ENCODE data around the gene TRAF1. TPM values are rescaled to one million over a fixed set of nuclear protein-coding genes. Genes with fewer than 3 reads are reported as not detected.

TRAF1 gene
- total RNA-seq, 4 donors from 2014 or later, result 2.2 to 7.2 (median 4.3) TPM

- in situ Hi-C loops (cut with MboI; ENCODE audit: low pct_ligation_motif_present in 1 of 4, low pct_unique_long_range_greater_than_20kb in 1 of 4, low sequenced_read_pairs in 3 of 4) (no loop called here), intact Hi-C loops (cut with DNase I; ENCODE audit: low total_unique reads) (no loop called here)
- DNase-seq, result no peak
- no peak overlapping the region for H3K4me3 ChIP-seq
- peaks cover 0 to 6% (median 0%) of the 10 kb centered on the region in 4 donors for H3K36me3 ChIP-seq
- H3K27me3 ChIP-seq, result no peaks in the 10 kb centered on the region
- peaks cover 0 to 11% (median 2%) of the 10 kb centered on the region in 4 donors for H3K4me1 ChIP-seq
- 83 to 98% methylated on average over 1 to 7 of the region's 7 CpGs for WGBS, 2 donors (ENCODE audit: low coverage in 1 of 2)
- no peak overlapping the region for H3K27ac ChIP-seq
- TF ChIP-seq POLR2AphosphoS5 (IDR thresholded peaks at IDR 0.05) (no peak), EP300 (IDR thresholded peaks at IDR 0.05; ENCODE audit: low read depth) (no peak), CTCF (IDR thresholded peaks at IDR 0.05) (no peak), POLR2A (IDR thresholded peaks at IDR 0.05) (no peak)
- H3K9me3 ChIP-seq, result no peaks in the 10 kb centered on the region
Observed at GRCh38 chr9:120855827-120856670, 70.5 kb downstream of the TRAF1 start.

- Histone ChIP-seq H3K9me3 (no peaks in the 10 kb centered on the region), H3K27ac (no peak overlapping the region), H3K36me3 (peaks cover 0 to 1% (median 0%) of the 10 kb centered on the region in 4 donors), H3K4me1 (peaks cover 0 to 11% (median 2%) of the 10 kb centered on the region in 4 donors), H3K4me3 (no peak overlapping the region), H3K27me3 (no peaks in the 10 kb centered on the region)
- TF ChIP-seq POLR2AphosphoS5 (IDR thresholded peaks at IDR 0.05) (no peak), EP300 (IDR thresholded peaks at IDR 0.05; ENCODE audit: low read depth) (no peak), CTCF (IDR thresholded peaks at IDR 0.05) (no peak), POLR2A (IDR thresholded peaks at IDR 0.05) (no peak)
- DNase-seq, result no peak
- in situ Hi-C loops (cut with MboI; ENCODE audit: low pct_ligation_motif_present in 1 of 4, low pct_unique_long_range_greater_than_20kb in 1 of 4, low sequenced_read_pairs in 3 of 4) (no loop called here), intact Hi-C loops (cut with DNase I; ENCODE audit: low total_unique reads) (no loop called here)
- 81 to 93% methylated on average over 3 of the region's 3 CpGs for WGBS, 2 donors (ENCODE audit: low coverage in 1 of 2)
Observed at GRCh38 chr9:120854596-120855327, 71.8 kb downstream of the TRAF1 start.

GRCh38 chr9:120853198-120853597 is 73.4 kb downstream of the TRAF1 start:
- intact Hi-C loops (cut with DNase I; ENCODE audit: low total_unique reads) (no loop called here), in situ Hi-C loops (cut with MboI; ENCODE audit: low pct_ligation_motif_present in 1 of 4, low pct_unique_long_range_greater_than_20kb in 1 of 4, low sequenced_read_pairs in 3 of 4) (no loop called here)
- no peak overlapping the region for H3K27ac ChIP-seq
- no peaks in the 10 kb centered on the region for H3K9me3 ChIP-seq
- peaks cover 0 to 11% (median 2%) of the 10 kb centered on the region in 4 donors for H3K4me1 ChIP-seq
- no peaks in the 10 kb centered on the region for H3K36me3 ChIP-seq
- no peak overlapping the region for H3K4me3 ChIP-seq
- no peaks in the 10 kb centered on the region for H3K27me3 ChIP-seq
- WGBS, 2 donors (ENCODE audit: low coverage in 1 of 2), result 88 to 91% methylated on average over 3 to 6 of the region's 6 CpGs
- DNase-seq, result no peak
- no peak for TF ChIP-seq EP300 (IDR thresholded peaks at IDR 0.05; ENCODE audit: low read depth)
- TF ChIP-seq POLR2A (IDR thresholded peaks at IDR 0.05), result no peak
- TF ChIP-seq POLR2AphosphoS5 (IDR thresholded peaks at IDR 0.05), result no peak
- TF ChIP-seq CTCF (IDR thresholded peaks at IDR 0.05), result no peak

Other genes starting within 250 kb of the TRAF1 start
- gene MEGF9, start 212.3 kb downstream of the TRAF1 start, total RNA-seq, result 10 to 100 TPM in 3 of 4 donors, 1 to 10 TPM in 1; 6.7 to 17.9 (median 12.7) TPM
- 10 to 100 TPM; 23.3 to 52.1 (median 40.0) TPM for gene FBXW2, start 133.4 kb downstream of the TRAF1 start, total RNA-seq
- 10 to 100 TPM; 25.3 to 36.6 (median 28.7) TPM for gene PSMD5, start 83.9 kb downstream of the TRAF1 start, total RNA-seq
- 10 to 100 TPM in 2 of 4 donors, 1 to 10 TPM in 2; 6.7 to 11.1 (median 9.3) TPM for gene PHF19, start 49.6 kb downstream of the TRAF1 start, total RNA-seq
- 1 to 10 TPM in 3 of 4 donors, under 1 TPM in 1; 0.20 to 3.4 (median 1.9) TPM for gene C5, start 123.5 kb upstream of the TRAF1 start, total RNA-seq
- 10 to 100 TPM in 2 of 4 donors, 1 to 10 TPM in 2; 6.0 to 21.3 (median 11.2) TPM for gene CNTRL, start 148.2 kb upstream of the TRAF1 start, total RNA-seq